Stimulated activated CD4-positive, alpha-beta T cell treated with anti-CD3 and anti-CD28 coated beads, Interleukin-12 subunit alpha, Interleukin-12 subunit beta, amount 100 ng/mL, for 24 hours (primary cell): ENCODE data around the gene TMEM106C.
"Not testable (repeated sequence)": the region's sequence is repeated elsewhere in the genome, so short reads cannot be mapped to it uniquely, and the experiment has no call there.

Experiments
- DNase-seq, 2 experiments: peaks; one replicate each; pipeline ENCODE4 v3.0.0-alpha.2; 2020; ENCODE audit warnings: low read depth in 2 of 2

Gene TMEM106C

GRCh38 chr12:47949441-47950341 is 13.7 kb upstream of the TMEM106C start:
- peak in 1 of 2 experiments; percentile 47 for DNase-seq

DNA sequence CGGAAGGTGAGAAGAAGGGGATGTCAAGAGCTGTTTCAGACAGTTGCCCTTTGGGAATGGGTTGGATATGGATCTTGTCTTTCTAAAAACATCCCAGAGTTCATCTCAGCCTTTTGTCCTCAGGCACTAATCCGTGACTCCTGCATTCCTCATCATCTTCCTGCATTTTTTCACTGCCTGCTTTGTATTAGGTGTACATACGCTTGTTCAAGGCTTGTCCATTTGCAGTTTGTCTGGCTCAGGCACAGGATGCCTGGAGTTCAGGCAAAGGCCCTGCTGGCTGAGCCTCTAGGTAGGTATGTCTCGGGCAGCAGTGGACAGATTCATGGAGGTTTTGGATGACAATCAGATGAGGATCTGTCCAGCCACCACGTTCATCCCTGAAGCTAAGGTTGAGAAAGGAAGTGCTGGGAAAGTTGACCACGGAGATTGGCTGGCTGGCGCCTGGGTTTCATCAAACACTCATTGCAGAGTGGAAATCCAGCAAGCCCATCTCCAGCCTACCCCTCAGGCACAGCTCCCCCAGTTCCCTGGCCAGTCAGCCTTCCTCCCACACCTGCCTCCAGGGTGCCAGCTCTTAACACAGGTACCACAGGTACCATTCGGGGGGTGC is 12.4 kb upstream of the TMEM106C start:
- DNase-seq, result no peak

- DNase-seq, result no peak
Observed at GRCh38 chr12:47954058-47954457, 9.3 kb upstream of the TMEM106C start.

DNA sequence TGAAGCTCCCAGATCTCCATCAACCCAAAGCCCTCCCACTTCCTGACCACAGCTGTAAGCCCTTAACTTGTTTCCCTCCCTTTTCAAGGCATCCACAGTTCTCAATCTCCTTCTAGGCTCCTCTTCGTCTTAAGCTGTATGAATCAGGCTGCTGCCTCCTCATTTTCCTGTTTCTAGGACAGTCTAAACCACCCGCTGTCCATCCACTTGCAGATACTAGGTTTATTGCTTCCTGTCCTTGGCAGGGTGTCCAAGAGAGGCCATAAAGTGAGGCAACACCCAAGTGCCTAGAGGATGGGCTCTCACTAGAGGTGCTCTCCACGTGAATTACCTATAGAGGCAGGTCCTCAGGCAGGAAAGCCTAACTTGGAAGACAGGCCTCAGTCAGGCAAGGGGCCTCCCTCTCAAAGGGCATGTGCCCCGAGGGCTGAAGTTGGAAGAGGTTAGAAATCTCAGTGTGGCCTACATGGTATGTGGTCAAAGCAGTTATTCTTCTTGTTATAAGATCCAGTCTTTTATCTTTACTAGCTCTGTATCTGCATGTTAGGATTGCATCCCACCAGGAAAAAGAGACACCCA is 8.8 kb upstream of the TMEM106C start:
- DNase-seq, result no peak

- no peak for DNase-seq
Observed at GRCh38 chr12:47955059-47955458, 8.3 kb upstream of the TMEM106C start.

DNA sequence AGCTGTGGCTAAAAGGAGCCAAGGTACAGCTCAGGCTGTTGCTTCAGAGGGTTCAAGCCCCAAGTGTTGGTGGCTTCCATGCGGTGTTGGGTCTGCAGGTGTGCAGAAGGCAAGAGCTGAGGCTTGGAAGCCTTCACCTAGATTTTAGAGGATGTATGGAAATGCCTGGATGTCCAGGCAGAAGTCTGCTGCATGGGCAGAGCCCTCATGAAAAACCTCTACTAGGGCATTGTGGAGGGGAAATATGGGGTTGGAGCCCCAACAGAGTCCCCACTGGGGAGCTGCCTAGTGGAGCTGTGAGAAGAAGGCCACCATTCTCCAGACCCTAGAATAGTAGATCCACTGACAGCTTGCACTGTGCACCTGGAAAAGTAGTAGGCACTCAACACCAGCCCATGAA is 5.7 kb upstream of the TMEM106C start:
- DNase-seq, result not testable (repeated sequence)

GRCh38 chr12:47962198-47962597 is 1.2 kb upstream of the TMEM106C start:
- no peak for DNase-seq

DNA sequence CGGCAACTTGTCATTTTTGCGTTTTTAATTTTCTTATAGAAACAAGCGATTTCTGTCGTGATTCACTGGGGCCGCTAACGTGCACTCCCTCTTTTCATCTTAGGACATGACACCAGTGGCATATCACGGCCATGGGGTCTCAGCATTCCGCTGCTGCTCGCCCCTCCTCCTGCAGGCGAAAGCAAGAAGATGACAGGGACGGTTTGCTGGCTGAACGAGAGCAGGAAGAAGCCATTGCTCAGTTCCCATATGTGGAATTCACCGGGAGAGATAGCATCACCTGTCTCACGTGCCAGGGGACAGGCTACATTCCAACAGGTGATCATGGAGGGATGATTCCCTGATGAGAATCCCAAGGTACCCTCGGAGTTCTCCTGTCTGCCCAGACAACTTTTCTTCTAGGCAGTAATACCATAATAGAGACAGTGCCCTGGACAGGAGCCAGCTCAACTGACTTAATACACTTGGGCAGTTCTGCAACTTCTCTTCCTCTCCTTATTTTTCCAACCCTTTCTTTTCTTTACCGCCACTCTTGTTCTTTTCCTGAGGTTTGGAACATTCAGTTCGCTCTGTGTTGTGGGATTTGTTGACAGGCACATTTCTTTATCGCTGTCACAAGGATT is 821 bp downstream of the TMEM106C start:
- DNase-seq, result no peak

GRCh38 chr12:47965581-47965980 is 2.2 kb downstream of the TMEM106C start:
- no peak for DNase-seq

DNA sequence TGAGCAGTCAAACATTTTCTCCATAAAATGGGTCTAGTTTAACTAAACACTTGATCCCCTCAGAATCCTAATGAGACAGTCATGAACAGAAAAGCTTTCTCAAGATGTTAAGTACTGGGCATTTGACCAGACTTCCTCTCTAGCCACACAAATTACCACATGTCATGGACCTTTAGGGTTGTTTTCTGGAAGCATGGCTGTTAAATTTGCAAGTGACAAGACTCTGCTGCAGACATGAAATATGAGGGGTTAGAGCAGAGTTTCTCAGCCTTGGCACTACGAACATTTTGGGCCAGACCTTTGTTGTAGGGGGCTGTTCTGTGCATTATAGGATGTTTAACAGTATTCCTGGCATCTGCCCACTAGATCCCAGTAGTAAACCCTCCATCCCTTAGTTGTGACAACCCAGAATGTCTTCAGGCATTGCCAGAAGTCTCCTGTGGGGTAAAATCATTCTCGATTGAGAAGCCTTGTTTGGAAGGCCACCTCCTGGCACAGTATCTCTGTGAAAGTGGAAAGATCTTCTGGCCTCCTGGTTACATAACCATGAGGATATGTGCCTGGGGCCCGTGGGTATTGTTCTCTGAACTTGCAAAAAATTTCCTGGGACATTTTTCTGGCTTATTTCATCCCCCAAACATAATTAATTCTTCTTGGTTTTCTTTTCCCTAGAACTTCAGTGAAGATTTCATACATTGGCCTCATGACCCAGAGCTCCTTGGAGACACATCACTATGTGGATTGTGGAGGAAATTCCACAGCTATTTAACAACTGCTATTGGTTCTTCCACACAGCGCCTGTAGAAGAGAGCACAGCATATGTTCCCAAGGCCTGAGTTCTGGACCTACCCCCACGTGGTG is 4.3 kb downstream of the TMEM106C start:
- no peak for DNase-seq

DNA sequence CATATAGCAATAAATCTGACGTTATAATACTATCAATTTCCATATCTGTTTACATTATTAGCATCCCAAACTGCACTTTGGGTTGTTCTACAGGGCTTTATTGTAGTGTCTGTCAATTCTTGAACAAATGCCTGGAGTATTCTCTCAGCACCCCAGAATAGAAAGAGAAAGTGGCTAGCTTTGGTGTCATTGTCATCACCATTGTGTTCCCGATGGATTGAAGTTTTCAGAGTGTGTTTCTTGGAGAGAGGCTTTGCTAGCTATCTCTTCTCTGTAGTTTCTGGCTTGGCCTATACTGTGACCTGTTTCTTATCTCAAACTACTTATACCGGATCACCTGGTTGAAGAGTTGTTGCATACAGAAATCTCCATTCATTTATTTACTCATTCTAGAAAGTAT is 6.4 kb downstream of the TMEM106C start:
- DNase-seq, result no peak

GRCh38 chr12:47970843-47971242 is 7.4 kb downstream of the TMEM106C start:
- DNase-seq, result no peak

- DNase-seq, result no peak
Observed at GRCh38 chr12:47972895-47973294, 9.5 kb downstream of the TMEM106C start.

DNA sequence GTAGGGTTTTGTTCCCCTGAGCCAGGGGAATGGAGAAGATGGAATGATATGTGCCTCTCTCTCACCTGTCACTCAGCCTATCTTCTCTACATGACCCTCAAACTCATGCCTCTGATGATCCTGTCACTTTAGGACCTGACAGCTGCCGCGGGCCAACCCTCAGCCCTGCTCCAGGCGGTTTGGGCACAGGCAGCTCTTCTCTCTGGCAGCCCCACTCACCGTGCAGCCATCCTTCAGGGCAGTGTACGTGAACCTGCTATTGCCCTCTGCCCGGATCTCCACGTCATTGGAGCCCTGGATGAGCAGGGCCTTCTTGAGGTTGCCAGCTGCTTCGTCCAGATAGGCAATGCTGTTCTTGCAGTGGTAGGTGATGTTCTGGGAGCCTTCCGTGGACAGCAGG is 10.5 kb downstream of the TMEM106C start:
- DNase-seq, result no peak

DNA sequence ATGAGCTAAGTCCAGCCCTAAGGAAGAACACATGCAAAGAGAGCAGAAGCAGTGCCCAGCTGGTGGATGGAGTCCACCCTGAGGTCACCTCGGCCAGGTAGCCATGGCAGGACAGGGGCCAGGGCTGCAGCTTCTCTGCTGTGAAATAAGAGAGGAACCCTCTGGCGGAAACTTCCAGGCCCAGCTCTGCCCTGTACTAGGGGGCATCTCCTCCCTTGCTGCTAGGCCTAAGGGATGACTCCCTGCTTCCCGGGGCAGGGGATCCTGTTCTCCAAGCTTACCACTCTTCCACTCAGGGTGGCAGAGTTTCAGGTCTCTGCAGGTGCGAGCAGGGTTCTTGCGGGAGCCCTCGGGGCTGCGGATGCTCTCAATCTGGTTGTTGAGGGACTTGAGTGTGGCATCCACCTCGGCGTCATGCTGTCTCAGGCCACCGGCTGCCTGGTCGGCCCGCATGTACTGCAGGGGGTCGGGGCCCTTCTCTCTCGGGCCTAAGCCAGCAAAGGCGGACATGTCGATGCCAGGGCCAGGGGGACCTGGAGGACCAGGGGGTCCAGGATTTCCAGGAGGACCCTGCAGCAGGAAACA is 11.7 kb downstream of the TMEM106C start:
- DNase-seq, result no peak

- no peak for DNase-seq
Observed at GRCh38 chr12:47975816-47976215, 12.4 kb downstream of the TMEM106C start.

- no peak for DNase-seq
Observed at GRCh38 chr12:47977046-47977771, 13.8 kb downstream of the TMEM106C start.

- no peak for DNase-seq
Observed at GRCh38 chr12:47977772-47978597, 14.6 kb downstream of the TMEM106C start.

- no peak for DNase-seq
Observed at GRCh38 chr12:47978598-47978873, 15.1 kb downstream of the TMEM106C start.

DNA sequence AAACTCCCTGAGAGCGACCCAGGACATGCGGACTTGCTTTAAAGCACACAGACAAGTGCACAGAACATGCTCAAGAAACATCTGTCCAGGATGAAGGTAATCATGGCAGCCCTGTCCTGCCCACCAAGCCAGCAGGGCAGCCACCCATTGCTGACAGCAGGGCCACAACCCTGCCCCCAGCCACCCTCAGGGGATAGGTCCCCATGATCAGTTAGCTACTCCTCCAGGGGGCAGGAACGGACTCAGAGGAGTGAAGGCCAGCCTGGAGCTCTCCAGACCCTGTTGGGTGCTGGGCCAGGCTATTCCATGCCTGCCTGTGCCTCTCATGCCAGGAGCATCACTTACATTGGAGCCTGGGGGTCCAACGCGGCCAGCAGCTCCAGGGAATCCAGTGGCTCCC is 15.8 kb downstream of the TMEM106C start:
- DNase-seq, result no peak
